ENCODE measurements around the gene CPNE9.

- TF ChIP-seq, protein P1, sequence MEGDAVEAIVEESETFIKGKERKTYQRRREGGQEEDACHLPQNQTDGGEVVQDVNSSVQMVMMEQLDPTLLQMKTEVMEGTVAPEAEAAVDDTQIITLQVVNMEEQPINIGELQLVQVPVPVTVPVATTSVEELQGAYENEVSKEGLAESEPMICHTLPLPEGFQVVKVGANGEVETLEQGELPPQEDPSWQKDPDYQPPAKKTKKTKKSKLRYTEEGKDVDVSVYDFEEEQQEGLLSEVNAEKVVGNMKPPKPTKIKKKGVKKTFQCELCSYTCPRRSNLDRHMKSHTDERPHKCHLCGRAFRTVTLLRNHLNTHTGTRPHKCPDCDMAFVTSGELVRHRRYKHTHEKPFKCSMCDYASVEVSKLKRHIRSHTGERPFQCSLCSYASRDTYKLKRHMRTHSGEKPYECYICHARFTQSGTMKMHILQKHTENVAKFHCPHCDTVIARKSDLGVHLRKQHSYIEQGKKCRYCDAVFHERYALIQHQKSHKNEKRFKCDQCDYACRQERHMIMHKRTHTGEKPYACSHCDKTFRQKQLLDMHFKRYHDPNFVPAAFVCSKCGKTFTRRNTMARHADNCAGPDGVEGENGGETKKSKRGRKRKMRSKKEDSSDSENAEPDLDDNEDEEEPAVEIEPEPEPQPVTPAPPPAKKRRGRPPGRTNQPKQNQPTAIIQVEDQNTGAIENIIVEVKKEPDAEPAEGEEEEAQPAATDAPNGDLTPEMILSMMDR (IDR thresholded peaks at IDR 0.05; ENCODE audit: insufficient read depth, low read length), result no peak
- TF ChIP-seq, protein P2, sequence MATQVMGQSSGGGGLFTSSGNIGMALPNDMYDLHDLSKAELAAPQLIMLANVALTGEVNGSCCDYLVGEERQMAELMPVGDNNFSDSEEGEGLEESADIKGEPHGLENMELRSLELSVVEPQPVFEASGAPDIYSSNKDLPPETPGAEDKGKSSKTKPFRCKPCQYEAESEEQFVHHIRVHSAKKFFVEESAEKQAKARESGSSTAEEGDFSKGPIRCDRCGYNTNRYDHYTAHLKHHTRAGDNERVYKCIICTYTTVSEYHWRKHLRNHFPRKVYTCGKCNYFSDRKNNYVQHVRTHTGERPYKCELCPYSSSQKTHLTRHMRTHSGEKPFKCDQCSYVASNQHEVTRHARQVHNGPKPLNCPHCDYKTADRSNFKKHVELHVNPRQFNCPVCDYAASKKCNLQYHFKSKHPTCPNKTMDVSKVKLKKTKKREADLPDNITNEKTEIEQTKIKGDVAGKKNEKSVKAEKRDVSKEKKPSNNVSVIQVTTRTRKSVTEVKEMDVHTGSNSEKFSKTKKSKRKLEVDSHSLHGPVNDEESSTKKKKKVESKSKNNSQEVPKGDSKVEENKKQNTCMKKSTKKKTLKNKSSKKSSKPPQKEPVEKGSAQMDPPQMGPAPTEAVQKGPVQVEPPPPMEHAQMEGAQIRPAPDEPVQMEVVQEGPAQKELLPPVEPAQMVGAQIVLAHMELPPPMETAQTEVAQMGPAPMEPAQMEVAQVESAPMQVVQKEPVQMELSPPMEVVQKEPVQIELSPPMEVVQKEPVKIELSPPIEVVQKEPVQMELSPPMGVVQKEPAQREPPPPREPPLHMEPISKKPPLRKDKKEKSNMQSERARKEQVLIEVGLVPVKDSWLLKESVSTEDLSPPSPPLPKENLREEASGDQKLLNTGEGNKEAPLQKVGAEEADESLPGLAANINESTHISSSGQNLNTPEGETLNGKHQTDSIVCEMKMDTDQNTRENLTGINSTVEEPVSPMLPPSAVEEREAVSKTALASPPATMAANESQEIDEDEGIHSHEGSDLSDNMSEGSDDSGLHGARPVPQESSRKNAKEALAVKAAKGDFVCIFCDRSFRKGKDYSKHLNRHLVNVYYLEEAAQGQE (IDR thresholded peaks at IDR 0.05; ENCODE audit: insufficient replicate concordance, low read depth), result no peak
- TF ChIP-seq POLR2AphosphoS5 (IDR thresholded peaks at IDR 0.05; ENCODE audit: low read depth), result no peak
- TF ChIP-seq GABPA (IDR thresholded peaks at IDR 0.05; ENCODE audit: low read depth), result no peak
These were observed 44.4 kb downstream of the CPNE9 start for GRCh38 chr3:9748031-9748430.
